HG02981 (cell line): ENCODE measurements around the gene EVI5.
A peak's percentile ranks its signal among the peaks of the same experiment; 100 is the strongest.
"Not testable (repeated sequence)": the region's sequence is repeated elsewhere in the genome, so short reads cannot be mapped to it uniquely, and the experiment has no call there.

Experiments used
- ATAC-seq: cut with Tn5 transposase; IDR thresholded peaks from one replicate; pipeline ENCODE4 v1.9.1; 2021; ENCODE audit warnings: mild to moderate bottlenecking, moderate library complexity; ENCODE audit not compliant: unreplicated experiment

The EVI5 gene

DNA sequence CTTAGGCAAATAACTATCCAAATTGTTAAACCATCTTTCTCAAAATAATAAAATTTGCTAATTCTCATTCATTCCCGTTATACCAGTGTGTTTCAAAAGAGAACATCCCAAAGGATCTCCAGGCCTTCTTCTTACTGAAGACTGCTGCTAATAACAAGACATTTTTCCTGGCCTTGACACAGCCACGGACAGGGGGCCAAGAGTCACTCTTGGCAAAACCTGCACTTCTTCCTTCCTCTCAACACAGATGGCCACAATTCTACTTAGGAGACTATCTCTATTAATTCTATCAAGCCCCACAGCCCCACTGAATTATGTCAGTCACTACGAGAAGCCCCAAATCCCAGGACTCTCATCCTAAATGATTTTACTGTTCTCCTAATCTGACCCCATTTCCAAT, 86.0 kb downstream of the EVI5 start:
- ATAC-seq: no peak

DNA sequence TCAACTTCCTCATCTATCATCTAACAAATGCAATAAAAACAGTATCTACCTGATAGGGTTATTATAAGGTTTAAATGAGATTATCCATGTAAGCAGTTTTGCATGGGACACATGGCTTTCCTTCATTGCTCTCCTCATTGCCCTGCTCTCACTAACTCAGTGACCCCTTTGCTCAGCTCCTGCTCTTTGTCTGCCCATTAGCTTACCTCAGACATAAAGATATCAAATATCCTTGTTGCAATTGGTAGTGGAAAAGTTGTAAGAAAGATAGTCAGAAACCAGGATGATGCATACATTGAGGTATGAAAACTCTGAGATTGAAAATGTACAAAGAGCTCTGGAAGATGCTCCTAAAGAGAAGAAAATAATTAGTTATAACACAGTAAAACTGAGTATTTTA, 89.8 kb downstream of the EVI5 start:
- ATAC-seq: no peak

DNA sequence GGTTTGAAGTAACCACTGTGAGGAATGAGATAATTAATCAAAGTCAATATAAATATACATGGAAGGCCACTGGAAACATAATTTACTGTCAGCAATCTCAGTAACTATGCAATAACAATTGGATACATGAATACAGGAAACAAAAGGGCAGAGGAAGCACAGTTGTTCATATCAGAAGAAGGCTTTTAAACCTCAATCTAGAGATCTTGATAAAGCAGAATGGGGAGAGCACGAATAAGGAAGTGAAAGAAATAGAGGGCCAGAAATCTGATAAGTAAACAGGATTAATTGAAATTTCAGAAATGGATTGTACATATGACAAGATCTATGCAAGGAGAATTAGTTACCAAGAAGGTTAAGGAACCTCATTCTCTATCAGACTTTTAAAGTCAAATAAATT, 93.0 kb downstream of the EVI5 start:
- ATAC-seq: no peak

DNA sequence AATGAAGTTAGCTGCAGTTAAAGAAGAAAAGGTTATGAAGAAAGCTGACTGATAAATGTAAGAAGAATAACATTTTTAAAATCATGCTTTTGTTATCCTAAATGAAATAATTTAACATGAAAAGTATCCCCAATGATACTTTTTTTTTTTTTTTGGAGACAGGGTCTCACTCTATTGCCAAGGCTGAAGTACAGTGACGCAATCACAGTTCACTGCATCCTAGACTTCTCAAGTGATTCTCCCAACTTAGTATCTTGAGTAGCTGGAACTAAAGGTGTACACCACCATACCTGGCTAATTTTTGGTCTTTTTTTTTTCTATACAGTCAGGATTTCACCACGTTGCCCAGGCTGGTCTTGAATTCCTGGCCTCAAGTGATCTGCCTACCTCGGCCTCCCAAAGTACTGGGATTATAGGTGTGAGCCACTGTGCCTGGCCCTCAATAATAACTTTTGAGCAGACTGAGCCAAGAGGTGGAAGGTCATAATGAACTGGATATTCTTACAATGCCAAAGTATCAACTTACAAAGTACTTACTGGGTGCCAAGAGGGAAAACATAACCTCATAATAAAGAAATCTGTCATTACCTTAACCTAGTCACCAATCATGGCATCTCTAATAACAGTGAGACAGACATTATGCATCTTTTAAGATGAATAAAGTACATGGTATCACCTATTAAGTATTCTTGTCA, 94.5 kb downstream of the EVI5 start:
- no peak for ATAC-seq

GRCh38 chr1:92679980-92680379, 104.9 kb downstream of the EVI5 start:
- no peak for ATAC-seq

- ATAC-seq: no peak
Observed at GRCh38 chr1:92663775-92664174, 121.1 kb downstream of the EVI5 start.

GRCh38 chr1:92662048-92662447, 122.9 kb downstream of the EVI5 start:
- ATAC-seq: no peak

- ATAC-seq: no peak
Observed at GRCh38 chr1:92657701-92658100, 127.2 kb downstream of the EVI5 start.

DNA sequence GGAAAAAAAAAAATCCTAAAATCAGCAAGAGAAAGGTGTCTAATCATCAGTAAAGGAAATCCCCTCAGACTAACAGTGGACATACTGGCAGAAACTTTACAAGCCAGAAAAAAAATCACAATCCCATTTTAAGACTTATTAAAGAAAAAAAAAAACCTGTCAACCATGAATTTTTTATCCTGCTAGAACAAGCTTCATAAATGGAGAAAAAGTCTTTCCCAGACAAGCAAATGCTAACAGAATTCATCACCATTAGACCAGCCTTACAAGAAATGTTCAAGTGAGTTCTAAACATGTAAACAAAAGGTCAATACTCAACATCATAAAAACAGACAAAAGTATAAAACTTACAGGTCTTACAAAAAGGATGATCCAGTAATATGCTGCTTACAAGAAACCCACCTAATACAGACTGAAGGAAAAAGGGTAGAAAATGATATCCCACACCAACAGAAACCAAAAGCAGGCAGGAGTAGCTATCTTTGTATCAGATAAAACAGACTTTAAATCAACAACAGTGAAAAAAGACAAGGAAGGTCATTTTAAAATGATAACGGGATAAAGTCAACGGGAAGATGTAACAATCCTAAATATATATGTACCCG, 129.6 kb downstream of the EVI5 start:
- no peak for ATAC-seq

- ATAC-seq: no peak
Observed at GRCh38 chr1:92653605-92654381, 131.1 kb downstream of the EVI5 start.

GRCh38 chr1:92640686-92641085, 144.2 kb downstream of the EVI5 start:
- not testable (repeated sequence) for ATAC-seq

DNA sequence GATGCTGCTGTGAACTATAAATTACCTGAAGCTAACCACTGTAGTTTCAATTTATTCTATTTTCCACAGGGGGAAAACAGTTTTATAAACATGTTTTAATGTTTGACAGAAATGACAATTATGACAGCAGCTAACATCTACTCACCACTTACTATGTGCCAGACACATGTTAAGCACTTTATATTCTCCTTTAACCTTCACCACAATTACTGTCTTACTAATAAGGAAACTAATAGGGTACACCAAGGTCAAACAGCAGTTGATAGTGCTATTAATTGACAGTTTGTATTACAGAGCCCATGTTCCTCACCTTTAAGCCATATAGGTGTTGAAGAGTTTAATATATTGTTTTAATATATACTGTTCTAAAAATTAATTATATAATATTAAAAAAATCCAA, 146.4 kb downstream of the EVI5 start:
- ATAC-seq: no peak

- ATAC-seq: not testable (repeated sequence)
Observed at GRCh38 chr1:92635203-92635602, 149.7 kb downstream of the EVI5 start.

GRCh38 chr1:92623187-92623778, 161.6 kb downstream of the EVI5 start:
- no peak for ATAC-seq

DNA sequence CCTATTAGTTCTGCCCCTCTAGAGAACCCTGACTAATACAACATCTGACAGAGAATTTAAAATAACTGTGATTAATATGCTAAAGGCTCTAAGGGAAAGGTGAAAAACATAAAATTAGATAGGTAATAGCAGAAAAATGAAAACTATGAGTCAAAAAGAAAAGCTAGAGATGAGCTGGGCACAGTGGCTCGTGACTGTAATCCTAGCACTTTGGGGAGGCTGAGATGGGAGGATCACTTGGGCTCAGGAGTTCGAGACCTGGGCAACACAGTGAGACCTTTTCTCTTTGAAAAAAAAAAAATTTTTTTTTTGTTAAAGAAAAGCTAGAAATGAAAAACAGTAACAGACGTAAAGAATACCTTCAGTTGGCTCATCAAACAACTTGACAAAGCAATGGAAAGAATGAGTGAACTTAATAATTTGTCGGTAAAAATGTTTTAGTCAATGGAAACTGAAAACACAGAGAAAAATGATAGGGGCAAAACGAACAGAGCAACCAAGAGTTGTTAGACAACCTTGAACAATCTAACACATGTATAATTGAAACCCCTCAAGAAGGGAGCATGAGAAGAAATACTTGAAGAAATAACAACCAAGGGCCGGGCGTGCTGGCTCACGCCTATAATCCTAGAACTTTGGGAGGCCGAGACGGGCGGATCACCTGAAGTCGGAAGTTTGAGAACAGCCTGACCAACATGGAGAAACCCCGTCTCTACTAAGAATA, 165.3 kb downstream of the EVI5 start:
- ATAC-seq: no peak

DNA sequence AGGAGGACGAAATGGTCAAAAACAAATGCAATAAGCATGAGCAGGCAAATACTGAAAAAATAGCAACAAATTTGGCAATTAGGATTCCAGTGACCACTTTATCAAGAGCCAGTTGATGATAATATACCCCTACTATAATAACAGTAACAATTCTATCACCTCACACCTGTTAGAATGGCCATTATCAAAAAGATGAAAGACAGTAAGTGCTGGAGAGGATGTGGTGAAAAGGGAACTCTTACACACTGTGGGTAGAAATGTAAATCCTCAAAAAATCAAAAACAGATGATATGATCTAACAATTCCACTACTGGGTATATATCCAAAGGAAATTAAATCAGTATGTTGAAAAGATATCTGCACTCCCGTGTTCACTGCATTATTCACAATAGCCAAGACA, 183.9 kb downstream of the EVI5 start:
- no peak for ATAC-seq

GRCh38 chr1:92599184-92599583, 185.7 kb downstream of the EVI5 start:
- ATAC-seq: no peak

- ATAC-seq: not testable (repeated sequence)
Observed at GRCh38 chr1:92589361-92589760, 195.5 kb downstream of the EVI5 start.

GRCh38 chr1:92587445-92587844, 197.5 kb downstream of the EVI5 start:
- ATAC-seq: no peak

DNA sequence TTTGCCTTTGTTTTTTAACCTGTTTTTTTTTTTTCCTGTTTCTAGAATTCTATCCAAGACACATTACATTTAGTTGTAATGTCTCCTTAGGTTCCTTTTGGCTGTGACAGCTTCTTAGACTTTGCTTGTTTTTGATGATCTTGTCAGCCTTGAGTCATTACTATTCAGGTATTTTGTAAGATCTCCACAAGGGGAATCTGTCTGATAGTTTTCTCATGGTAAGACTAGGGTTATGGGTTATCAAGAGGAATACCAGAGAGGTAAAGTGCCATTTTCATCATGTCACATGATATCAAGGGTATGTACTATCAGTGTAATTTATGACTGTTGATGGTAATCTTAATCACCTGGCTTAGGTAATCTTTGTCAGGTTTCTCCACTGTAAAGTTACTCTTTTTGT, 199.1 kb downstream of the EVI5 start:
- no peak for ATAC-seq

DNA sequence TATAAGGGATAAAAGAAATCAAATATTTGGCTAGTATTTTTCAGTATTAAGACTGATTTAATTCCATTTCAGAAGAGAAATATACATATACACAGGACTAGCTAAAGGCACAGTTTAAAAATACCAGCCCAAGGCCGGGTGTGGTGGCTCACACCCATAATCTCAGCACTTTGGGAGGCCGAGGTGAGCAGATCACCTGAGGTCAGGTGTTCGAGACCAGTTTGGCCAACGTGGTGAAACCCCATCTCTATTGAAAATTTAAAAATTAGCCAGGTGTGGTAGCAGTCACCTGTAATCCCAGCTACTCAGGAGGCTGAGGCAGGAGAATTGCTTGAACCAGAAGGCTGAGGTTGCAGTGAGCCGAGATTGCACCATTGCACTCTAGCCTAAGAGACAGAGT, 200.1 kb downstream of the EVI5 start:
- peak; percentile 9 for ATAC-seq
